ENCODE measurements around the gene DENND1C.
"Not testable (repeated sequence)": the region's sequence is repeated elsewhere in the genome, so short reads cannot be mapped to it uniquely, and the experiment has no call there.

The DENND1C gene

DNA sequence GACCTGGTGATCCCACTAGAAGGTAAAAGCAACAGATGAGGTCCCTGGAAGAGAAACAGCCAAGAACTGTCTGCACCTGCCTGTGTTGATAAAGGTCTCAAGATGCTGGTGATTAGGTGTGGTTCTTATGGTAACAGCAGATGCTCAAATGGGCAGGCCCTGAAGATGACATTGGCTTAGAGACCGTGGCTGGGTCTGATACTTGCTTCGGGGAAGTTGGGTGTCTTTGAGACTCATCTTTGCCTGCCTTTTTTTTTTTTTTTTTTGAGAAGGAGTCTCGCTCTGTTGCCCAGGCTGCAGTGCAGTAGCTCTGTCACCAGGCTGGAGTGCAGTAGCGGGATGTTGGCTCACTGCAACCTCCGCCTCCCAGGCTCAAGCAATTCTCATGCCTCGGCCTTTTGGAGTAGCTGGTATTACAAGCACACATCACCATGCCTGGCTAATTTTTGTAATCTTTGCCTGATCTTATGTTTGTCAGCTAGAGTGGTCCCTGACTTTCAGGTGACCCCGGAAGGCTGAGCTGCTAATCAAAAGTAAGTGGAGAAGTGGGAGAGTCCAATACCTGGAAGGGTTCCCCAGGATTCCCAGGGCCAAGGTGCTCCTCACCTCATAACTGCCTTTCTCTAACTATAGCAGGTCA, 29.9 kb downstream of the DENND1C start:
- no peak for DNase-seq

- no peak for DNase-seq
These were observed 31.4 kb downstream of the DENND1C start for GRCh38 chr19:6450166-6450565.

GRCh38 chr19:6448045-6448444, 33.5 kb downstream of the DENND1C start:
- DNase-seq: no peak

- DNase-seq: no peak
These were observed 35.1 kb downstream of the DENND1C start for GRCh38 chr19:6446452-6446851.

DNA sequence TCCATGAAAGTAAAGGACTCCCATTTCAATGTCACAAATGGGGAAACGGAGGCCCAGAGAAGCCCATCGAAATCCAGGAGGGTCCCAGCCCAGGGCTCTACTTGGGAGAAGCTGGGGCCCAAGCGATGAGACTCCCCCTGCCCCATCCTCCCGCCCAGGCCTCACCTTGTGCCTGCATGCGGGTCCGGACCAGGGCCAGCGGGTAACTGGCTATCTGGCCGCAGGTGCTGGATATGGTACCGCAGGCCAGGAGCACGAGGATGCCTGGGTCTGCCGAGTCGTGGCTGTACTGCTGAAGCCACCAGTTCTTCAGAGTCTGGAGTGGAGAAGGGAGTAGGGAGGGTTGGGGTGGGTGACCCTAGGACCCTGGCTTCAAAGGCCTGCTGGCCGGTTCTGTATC, 37.6 kb downstream of the DENND1C start:
- no peak for DNase-seq

DNA sequence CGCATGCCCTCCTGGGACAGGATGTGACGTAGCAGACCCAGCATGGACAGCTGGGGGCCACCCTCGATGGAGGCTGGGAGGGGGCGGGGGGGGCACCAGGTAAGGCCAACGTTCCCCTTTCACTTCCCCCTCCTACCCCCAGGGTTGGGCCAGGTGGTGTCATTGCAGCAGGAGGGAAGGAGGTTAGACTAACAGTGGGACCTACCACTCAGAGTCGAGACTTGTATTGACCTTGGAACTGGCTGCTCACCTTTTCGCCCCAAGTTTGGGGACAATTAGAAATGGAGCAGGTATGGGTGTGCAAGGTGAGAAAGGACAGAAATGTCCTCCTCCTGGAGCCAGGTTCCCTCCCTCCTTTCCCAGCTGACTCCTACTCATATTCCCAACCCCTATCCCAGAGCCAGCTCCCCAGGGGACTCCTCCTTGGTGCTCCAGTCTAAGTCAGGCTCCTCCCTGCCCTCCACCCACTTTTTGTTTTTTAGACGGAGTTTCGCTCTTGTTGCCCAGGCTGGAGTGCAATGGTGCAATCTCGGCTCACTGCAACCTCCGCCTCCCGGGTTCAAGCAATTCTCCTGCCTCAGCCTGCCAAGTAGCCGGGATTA, 39.4 kb downstream of the DENND1C start:
- no peak for DNase-seq

DNA sequence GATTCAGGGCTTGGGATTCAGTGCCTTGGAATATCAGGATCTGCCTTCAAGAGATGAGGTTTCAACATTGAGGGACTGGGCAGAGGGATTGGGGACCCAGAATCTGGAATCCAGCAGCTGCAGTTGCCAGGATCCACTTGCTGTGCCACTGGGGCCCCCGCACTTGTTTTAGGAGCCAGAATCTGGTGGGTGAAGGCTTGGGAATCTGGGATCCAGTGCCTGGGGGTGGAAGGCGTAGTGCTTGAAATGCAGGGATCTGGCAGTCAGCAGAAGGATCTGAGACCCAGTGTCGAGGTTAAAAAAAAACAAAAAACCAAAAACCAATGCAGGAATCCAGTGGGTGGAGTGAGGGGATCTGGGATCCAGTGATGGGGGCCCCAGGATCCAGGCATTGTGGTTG, 40.7 kb downstream of the DENND1C start:
- no peak for DNase-seq

- DNase-seq: no peak
These were observed 41.8 kb downstream of the DENND1C start for GRCh38 chr19:6439743-6440142.

DNA sequence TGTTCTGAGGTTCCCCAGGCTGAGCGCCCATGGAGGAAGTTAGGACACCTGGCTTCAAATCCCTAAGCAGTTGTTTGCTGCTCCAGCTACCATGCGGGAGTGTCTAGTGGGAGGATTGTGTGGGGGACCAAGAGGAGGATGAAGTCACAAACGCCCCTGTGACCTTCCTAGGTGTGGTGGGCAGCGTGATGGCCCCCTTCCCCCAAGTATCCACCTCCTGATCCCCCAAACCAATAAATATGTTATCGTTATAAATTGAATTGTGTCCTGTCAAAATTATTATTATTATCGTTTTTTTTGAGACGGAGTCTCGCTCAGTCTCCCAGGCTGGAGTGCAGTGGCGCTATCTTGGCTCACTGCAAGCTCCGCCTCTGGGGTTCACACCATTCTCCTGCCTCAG, 47.9 kb downstream of the DENND1C start, which contains the start of gene SLC25A41:
SLC25A41 (minus strand) TSS at position 101 of the 400 bp plus-strand sequence; CDS start at position 31, 70 bp downstream.
- no peak for DNase-seq

DNA sequence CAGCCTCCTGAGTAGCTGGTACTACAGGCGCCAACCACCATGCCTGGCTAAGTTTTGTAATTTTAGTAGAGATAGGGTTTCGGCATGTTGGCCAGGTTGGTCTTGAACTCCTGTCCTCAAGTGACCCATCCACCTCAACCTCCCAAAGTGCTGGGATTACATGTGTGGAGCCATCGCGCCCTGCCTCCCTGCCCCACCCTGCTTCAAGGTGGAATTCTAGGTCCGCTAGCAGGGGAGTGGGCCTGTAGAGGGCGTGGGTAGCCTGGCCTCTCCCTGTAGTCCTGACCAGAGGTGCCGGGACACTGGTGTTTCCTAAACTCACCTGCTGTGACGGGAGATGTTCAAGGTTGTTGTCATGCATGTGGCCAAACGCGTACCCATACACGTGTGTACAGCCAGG, 48.4 kb downstream of the DENND1C start:
- DNase-seq: no peak

DNA sequence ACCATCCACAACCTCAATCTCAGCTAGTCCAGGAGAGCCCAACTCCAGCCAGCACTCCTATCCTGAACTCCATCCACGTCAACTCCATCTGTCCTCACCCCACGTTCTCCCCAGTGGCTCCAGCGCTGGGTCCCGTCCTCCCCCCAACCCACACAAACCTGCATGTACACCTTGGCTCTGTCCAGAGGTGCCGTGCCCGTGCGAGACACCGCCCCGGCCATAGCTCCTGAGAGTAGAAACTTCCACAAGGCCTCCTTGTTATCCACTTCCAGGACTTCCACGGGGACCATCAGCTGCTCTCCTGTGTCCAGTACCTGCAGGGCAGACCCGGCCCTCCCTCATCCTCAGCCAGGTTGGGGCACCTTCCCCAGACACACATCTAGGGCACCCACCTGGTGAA, 49.7 kb downstream of the DENND1C start:
- DNase-seq: no peak

DNA sequence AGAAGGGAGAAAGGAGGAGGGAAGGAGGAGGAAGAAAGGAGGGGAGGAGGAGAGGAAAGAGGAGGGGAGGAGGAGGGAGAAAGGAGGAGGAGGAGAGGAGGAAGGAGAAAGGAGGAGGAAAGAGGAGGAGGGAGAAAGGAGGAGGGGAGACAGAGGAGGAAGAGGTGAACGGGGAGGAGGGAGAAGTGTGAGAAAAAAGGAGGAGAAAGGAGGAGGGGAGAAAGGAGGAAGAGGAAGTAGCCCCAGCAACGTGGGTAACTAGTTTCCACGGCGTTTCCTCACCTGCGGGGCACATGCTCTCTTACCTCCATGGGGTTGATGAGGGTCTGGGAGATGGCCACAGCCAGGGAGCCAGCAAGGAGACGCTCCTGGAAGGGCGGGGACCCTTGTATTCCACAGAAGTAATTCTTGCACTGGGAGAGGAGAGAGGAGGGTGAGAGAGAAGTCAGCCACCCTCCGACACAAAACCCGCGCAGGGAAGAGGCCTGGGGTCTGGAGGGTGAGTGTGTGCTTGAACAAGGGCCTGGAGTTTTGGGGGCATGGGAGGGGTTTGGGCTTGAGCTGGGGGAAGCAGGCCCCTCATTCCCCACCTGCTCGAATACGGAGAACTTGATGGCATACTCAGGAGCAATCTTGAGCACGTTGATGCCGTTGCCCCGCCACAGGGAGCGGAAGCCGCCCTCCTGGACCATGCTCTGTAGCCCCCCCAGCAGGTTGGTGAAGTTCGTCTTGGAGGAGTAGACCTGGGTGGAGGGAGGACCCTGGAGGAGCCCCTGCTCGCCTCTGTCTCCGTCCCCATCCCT, 52.0 kb downstream of the DENND1C start:
- no peak for DNase-seq

DNA sequence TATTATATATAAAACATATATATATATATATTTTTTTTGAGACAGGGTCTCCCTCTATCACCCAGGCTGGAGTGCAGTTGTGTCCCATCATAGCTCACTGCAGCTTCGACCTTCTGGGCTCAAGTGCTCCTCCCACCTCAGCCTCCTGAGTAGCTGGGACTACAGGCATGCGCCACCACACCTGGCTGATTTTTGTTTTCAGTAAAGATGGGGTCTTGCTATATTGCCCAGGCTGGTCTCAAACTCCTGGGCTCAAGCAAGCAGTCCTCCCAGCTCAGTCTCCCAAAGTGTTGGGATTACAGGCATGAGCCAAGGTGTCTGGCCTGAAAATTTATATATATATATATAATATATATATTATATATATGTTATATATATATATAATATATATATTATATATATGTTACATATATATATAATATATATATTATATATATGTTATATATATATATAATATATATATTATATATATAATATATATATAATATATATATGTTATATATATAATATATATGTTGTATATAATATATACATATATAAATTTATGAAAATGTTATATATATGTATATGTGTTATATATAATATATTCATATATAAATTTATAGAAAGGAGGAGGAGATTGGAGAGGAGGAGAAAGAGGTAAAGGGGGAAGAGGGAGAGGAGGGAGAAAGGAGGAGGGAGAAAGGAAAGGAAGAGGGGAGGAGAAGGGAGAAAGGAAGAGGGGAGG, 52.7 kb downstream of the DENND1C start:
- not testable (repeated sequence) for DNase-seq

GRCh38 chr19:6427131-6427530, 54.5 kb downstream of the DENND1C start:
- DNase-seq: no peak

- DNase-seq: no peak
These were observed 55.6 kb downstream of the DENND1C start for GRCh38 chr19:6425732-6426620.

- DNase-seq: peak; percentile 99 to 100
These were observed 56.5 kb downstream of the DENND1C start for GRCh38 chr19:6424939-6425731.

DNA sequence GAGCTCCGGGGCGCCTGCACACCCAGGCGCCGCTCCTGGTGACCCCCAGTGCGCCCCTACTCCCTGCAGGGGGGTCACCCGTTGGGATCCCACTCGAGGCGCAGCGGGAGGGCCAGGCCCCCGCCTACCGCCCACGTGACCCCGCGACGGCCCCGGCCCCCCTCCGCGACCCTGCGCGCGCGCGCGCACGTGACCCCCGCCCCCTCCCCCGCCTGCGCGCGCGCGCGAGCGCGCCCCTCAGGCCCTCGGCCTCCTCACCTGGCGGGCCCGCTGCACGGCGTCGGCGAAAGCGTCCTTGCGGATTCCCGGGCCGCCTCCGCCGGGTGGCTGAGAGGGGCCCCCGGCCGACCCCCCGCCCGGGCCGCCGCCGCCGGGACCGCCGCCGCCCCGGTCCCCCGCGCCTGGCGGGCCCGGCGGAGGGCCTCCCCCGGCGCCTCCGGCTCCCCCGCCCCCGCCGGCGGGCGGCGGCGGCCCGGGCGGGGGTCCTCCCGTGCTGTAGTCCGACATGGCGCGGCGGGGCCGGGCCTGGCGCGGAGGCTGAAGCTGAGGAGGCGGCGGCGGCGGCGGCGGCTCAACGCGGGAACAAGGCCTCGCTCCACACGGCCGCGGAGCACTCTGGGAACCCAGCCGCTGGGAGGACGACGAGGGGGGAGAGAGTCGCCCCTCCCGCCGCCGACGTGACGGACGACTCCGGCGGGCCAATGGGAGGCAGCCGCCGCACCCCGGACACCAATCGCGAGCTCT, 57.2 kb downstream of the DENND1C start, which contains the start of gene KHSRP:
KHSRP (minus strand) TSS at position 617 of the 744 bp plus-strand sequence; CDS start at position 507, 110 bp downstream.
- peak; percentile 36 to 41 for DNase-seq

- no peak for DNase-seq
These were observed 57.9 kb downstream of the DENND1C start for GRCh38 chr19:6423499-6424194.

DNA sequence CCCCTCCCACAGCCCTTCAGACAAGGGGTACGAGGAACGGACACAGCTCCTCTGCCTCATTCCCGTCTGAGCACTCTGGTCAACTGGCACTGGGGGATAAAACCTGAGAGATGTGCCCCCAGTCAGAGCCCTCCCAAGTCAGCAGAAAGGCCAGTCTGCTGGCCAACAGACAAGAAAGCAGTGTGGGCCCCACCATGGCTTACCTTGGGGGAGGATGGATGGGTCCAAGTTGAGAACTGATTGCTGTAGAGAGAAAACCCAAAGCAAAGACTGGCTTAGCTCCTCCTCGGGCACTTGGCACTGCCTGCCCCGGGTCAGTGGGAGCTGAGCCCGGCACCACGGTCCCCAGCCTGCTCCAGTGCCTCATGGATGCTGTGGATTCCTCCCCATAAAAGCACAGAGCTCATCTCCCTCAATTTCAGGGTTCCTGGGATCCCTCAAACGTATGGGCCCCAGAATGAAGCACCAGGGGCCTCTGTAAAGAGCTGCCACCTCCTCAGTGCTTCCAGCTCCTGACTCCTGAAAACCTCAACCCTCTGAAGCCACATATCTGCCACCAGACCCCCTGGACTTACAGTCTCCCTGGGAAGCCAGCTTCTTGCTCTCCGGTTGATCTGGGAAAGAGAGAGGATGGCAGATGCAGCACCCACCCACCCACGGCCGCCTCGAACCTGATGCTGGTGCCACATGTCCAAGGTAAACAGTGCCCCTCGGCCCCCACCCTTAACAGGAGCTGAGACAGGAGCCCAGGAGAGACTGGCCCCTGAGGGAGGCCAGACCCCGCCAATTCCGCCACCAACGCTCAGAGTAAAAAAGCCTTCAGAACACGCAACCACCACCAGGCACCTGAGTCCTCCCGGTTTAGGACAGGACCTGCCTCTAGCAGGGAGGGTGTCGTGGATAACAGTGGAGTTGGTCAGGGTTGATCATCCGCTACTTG, 60.2 kb downstream of the DENND1C start:
- no peak for DNase-seq
